ENCODE data around the gene RBSN.
A peak's percentile ranks its signal among the peaks of the same experiment; 100 is the strongest.

The RBSN gene

DNA sequence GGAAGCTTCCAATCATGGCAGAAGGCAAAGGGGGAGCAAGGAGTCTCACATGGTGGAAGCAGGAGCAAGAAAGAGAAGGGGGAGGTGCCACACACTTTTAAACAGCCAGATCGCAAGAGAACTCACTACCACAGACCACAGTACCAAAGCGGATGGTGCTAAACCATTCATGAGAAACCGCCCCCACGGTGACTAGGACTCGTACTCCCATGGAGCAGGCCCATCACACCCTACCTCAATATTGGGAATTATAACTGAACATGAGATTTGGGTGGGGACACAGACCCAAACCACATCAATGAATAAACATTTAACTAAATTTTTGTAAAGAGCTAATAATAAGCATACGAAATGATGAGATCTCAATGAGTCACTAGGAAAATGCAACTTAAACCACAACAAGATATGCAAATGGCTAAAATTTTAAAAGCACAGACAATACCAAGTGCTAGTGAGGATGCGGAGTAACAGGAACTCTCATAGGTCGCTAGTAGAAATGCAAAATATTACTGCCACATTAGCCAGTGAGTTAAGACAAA is 43.9 kb downstream of the RBSN start:
- peak; percentile 51 for DNase-seq

DNA sequence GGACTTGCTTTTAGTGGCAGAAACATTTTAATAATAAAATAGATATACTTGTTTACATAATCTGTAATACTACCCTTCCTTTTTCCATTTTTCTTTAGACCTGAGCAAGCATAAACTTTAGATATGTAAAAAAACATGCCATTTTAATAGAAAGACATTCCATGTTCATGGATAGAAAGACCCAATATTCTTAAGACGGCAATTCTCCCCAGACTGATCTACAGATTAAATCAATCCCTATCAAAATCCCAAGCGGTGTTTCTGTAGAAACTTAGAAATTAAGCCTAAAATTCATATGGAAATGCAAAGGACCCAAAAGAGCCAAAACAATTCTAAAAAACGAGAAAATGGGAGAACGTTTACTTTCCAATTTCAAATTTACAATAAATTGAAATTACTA is 45.4 kb downstream of the RBSN start:
- no peak for DNase-seq

DNA sequence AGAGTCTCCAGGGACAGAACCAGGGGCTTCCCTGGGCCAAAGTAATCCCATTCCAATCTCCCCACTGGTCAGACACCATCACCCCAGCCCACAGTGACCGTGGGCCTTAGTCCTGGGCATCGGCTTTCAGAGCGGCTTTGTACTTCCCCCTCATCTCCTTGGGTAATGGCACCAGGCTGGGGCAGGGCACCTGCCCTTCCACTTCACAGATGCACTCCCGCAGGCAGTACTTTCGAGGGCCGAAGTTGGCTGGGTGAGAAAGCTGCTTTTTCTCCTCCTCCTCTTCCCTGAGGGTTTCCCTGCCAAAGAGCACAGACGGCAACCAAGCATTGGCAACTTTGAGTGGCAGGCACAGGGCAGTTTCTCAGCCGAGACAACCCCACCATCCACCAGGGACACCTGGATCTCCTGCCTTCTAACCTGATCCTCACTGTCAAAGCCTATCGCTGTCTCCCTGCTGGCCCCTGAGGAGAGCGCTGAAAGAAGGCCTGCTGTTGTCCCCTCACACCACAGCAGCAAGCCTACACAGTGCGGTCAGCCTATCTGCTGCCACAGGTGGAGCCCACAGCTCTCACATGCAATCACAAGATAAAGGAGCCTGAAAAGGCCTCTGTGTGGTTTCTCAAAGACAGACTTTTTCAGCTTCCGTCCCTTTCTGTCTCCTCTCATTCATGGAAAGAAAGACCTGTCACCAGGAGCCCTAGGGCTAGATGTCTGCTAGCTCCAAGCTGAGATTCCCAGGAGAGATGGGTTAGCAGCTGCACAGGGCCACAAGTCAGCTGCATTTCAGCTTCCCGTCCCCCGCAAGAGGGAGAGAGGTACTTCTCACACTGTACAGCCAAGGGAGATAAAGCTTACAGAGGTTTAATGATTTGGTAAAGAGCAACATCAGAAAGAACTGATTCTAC is 46.4 kb downstream of the RBSN start:
- DNase-seq = no peak

DNA sequence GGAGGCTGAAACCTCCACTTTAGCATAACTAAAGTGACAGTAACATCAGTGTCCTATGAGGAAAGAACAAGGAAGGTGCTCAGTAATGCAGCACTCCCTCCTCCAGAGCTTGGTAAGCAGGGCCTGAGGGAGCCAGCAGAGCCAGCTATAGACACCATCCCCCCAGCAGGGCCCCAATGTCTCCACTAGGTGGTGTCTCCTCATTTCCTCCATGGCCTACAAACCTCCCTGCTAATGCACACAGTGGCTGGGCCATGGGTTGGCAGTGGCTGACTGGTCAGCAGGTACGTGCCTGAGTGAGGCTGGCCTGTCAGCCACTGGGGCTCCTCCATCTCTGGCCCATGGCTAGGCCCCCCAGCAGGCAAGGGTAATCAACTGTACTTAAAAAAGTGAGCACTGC is 47.4 kb downstream of the RBSN start:
- peak; percentile 42 for DNase-seq

DNA sequence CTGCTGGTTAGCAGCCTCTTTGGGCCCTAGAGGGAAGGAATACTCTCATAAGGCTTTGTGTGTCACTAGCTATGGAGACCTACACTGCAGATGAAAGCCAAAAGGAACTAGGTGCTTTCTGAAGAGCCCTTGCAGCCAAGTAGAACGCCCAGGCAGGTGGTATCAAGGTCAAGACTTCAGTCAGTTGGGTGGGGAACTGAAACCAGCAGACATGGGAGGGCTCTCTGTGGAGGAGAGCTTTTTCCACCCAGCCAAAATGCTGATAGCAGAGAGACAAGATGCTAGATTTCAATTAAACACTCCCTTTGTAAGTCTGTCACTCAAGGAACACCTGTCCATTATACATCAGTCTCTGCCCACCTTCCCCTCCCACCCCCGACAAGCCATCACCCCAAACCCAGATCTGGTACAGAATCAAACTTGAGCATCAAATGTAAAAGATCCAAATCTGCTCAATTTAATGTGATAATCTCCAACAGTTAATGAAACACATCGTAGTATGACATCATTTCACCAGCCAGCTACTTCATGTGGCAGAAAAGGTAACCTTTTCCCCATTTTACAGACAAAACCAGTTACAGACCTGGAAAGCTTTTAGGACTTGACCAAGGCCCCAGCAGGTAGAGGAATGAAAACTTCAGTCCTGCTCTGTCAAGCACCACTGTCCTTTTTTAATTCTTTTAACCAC is 48.4 kb downstream of the RBSN start:
- DNase-seq = no peak

DNA sequence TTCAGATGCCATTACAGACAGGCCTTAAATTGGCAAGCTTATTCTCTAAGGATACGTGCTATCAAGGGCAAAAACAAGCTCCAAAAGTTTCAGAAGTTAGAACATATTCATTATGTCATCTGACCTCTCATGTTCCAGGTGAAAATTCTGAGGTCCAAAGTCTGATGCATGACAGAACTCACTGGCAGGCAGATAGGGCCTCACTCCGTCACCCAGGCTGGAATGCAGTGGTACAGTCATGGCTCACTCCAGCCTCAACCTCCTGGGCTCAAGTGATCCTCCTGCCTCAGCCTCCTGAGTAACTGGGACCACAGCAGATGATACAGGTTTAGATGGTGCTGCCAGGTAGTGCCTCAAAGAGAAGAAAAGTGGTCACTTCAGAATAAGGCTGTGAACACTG is 49.4 kb downstream of the RBSN start:
- DNase-seq = no peak

DNA sequence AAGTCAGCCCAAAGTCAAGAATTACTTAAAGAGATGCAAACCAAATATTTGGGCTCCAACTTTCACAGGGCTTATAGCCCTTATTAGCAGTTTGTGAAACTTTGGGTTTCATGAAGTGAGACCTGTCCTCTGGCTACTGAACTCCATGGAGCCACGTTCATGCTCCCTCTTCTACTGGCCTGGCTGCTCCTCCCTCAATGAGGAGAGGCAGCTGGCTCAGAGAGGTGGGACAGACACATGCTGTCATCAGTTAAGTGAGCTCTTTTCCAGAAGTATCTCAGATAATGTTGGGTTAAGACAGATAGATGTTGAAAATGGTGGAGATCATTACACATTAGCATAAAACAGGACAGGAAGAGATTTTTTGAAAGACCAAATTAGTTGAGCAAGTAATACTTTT is 53.3 kb downstream of the RBSN start:
- DNase-seq = no peak

DNA sequence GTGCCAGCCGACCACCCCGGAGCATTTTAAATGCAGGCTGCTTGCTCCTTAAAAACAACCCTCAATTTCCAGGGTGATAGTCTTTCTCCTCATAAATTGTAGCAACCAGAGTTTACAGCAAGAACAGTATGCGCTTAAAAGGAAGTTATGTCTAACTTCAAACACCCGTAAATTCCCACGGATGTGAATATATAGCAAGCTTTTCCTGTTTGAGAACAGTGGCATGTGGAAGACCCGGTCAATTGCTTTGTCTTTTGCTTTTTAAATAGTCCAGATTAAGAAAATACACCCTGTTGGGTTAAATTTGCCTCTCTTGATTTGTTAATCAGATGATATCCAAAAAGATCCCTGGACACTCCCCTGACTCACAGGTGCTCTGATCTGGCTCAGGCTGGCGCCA is 54.6 kb downstream of the RBSN start:
- no peak for DNase-seq

DNA sequence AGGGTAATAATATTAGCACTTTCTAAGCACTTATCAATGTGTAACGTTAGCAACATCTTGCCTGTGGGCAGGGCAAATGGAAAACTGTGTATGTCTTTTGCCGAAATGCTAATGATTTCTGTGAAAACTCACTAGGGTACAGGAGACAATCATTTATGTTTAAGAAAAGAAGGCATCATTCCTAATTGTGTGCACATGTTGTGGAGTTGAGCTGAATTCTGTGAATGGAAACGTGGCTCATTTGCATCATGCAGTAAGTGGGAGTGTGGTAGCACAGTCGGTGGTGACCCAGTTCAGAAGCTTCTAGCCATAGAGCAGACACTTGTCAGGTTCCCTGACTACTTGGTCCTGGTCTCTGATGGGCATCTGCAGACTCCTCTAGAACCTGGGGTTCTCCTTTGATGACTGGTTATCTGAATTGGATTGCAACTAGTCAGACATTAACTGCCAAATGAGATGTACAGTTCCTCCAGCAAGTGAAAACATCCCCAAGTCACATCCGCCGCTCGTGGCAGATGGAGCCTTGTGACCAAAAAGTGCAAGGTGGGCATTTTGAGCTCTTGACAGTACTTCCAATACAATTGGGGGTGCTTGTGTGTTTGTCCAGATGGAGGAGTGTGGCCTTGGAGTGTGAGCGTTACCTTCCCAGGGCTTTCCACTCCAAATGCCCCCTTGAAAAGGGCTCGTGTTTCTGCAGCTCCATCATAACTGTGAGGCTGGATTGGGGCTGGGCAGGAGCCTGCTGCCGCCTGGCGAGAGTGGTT is 55.4 kb downstream of the RBSN start:
- DNase-seq = no peak

DNA sequence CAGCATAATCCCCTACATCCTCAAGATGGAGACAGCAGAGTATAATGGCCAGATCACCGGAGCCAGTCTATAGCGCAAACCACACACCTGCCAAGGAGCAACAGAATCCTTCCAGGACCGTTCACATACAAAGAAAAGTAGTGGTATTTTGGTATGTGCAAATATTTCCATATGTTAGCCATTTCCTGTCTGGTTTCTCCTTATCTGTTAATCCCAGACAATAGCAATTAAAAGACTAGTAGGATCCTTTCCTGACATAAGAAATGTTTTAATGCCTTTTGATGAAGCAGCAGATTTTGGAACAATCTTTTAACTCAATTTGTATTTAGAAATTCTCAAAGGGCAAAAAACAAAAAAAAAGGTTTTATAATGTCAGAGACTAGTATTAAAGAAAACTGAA is 56.0 kb downstream of the RBSN start:
- DNase-seq = no peak

DNA sequence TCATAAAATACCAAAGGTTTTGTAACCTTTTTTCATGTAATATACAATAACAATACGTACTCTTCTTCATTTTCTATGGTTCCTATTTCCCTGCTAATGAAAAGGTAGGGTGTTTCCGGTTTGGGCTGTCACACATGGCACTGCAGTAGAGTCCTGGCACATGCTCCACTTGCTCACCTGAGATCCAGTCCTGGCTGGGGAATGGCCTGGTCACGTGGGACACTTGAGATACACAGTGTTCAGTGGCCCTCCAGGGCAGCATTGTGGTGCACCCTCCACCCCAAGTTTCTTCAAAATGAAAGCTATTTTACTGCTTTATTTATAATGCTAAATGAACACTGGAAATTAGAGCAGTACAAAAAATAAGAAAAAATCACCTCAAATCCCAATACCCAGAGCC is 57.0 kb downstream of the RBSN start:
- no peak for DNase-seq

DNA sequence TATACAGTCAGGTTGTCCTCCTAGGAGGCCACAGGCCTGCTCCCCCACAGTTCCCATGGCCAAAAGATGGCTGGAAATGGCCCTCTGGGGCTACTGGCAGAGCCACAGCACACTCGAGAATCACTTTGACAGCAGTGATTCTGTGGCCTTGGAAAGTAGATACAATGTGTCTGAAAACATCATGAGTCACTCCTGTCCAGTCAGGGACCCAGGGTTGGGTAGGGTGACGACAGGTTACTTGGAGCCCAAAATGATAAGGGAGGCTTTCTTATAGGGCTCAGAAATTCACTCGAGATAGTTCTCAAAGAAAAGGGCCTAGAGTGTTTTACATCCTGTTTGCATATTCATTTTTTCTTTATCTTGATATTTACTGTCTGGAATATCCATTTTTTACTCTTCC is 58.1 kb downstream of the RBSN start:
- no peak for DNase-seq

DNA sequence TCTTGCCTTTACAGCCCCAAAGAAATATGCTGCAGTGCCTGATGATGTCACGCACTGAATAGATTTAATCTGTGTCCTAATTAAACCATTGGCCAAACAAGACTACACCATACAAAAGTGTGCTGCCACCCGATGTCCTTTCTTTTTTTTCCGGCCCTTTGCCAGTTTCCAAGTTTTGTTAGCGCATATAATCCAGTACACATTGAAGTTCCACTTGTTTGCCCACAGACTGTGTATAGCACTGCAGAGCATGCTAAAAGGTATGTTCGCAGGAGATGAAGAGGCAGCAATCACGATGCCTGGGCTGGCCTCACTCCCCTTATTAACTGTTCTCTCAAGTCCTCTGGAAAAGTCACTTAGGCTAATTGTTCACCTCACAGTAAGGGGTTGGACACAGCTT is 60.6 kb downstream of the RBSN start:
- DNase-seq = no peak

DNA sequence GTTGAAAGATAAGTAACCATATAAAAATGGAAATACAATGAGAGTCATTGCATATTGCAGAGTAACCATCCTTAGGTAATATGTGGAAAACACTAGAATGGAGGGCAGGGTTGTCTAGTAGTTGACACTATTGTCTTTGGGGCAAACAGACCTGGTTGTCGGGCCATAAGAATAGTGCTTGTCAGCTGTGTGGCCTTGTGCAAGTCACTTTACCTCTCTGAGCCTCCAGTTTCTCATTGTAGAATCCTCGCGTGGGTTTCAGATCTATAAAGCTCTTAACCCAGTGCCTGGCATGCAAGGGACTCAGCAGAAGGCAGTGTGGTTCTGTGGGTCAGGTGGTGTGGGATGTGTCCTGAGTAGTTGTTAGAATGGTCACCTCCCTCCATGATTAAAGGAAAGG is 65.8 kb downstream of the RBSN start:
- no peak for DNase-seq

DNA sequence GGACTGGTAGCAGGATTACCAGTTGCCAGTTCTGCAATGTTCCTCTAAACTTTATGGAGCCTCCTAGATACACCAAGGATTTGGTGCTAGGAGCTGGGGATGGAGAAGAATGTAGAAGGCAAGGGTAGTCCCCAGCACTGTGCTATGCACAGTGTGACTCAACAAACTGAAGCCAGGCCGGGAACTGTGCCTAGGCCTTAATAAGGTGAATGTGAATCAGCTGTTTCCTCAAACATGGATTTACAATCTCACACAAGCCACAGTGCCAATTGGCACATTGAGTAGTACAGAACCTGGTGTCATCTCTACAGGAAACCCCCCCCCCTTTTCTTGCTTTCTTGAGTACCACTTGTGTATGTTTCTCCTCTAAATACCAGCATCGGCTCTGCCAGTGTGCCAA is 66.3 kb downstream of the RBSN start:
- no peak for DNase-seq

DNA sequence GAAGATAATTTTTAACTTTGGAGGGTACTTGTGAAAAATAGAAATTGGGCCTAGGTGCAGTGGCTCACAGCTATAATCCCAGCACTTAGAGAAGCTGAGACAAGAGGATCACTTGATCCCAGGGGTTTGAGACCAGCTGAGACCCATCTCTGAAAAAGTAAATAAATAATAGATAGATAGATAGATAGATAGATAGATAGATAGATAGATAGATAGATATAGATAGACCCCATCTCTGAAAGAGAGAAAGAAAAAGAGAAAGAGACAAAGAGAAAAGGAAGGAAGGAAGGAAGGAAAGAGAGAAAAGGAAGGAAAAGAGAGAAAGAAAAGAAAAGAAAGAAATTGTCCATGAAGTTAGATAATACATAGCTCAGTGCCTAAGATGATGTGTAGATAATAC is 69.3 kb downstream of the RBSN start:
- no peak for DNase-seq

DNA sequence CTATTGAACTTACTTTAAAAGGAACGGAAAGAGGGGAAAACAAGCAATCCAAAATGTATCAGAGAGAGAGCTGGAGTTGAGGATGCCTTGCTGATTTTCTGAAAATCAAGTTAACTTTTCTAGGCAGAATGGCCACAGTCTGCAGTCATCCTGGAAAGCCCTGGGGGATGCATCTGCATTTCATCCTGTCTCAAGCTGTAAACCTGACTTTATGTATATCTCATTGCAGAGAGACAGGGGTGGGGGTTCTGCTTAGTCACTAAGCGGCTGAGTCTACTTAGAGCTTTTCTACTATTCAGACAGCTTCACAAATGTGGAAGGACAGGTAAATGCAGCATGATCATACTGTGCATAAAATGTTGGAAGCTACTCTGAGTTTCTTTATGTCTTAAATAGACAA is 75.2 kb downstream of the RBSN start:
- DNase-seq = no peak

DNA sequence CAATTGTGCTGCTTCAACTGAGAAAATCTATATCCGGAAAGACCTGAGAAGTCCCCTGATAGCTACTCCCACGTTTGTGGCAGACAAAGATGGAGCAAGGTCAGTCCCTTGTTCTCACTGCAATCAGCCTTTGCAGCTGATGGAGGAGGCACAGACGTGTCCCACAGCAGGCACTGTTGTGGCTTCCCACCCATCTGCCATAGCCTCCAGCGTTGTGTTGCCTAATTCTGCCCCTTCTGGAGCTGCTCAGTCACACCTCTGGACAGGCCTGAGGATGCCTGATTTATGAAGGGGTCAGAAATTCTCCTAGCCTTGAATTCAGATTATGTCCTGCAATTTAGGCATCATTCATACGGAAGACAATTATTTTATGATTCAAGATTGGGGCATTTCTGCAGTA is 75.7 kb downstream of the RBSN start:
- DNase-seq = no peak
